Prostate gland (tissue), 2 donors: Measurements from ENCODE around the gene PKNOX2.

Experiments
- POLR2A ChIP-seq: fragments of 450-650 bp; IDR thresholded peaks from one replicate; pipeline ENCODE4 v1.6.1; 2016; ENCODE audit warnings: antibody characterized with exemption, mild to moderate bottlenecking
- POLR2AphosphoS5 ChIP-seq: sonication (generic); formaldehyde crosslinking; IDR thresholded peaks from one replicate; pipeline ENCODE4 v1.6.1; 2017; ENCODE audit warnings: antibody characterized with exemption
- TF ChIP-seq, protein P1 (sequence below), 4 experiments: fragments of 200-600 bp in 2 of 4; fragments of 450-650 bp in 2 of 4; sonication (generic) in 2 of 4; IDR thresholded peaks; 1 replicate in 3 of 4; 2 replicates in 1 of 4; pipeline ENCODE4 v1.5.1; 2016 to 2019; ENCODE audit warnings: antibody characterized with exemption in 4 of 4, mild to moderate bottlenecking in 2 of 4, moderate library complexity in 2 of 4

DNA sequence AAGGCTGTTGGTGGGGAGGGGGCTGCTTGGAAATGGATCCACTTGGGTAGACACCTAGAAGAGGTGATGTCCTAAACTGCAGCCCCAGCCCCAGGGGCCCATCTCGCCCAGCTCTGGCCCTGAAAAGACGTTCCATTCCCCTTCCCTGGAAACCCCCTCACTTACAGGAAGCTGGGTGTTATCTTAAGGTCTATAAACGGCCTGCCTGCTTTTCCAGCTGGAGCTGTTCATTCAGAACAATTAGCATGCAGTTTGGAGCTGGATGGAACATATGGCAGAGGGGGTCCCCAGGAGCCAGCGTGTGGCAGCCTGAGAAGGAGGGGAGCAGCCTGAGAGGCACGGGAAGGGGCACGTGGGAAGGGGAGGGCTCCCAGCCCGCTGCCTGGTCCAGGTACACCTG, 139.6 kb downstream of the PKNOX2 start:
- TF ChIP-seq, protein P1, sequence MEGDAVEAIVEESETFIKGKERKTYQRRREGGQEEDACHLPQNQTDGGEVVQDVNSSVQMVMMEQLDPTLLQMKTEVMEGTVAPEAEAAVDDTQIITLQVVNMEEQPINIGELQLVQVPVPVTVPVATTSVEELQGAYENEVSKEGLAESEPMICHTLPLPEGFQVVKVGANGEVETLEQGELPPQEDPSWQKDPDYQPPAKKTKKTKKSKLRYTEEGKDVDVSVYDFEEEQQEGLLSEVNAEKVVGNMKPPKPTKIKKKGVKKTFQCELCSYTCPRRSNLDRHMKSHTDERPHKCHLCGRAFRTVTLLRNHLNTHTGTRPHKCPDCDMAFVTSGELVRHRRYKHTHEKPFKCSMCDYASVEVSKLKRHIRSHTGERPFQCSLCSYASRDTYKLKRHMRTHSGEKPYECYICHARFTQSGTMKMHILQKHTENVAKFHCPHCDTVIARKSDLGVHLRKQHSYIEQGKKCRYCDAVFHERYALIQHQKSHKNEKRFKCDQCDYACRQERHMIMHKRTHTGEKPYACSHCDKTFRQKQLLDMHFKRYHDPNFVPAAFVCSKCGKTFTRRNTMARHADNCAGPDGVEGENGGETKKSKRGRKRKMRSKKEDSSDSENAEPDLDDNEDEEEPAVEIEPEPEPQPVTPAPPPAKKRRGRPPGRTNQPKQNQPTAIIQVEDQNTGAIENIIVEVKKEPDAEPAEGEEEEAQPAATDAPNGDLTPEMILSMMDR (IDR thresholded peaks at IDR 0.05): no peak
- TF ChIP-seq POLR2A (no peak), POLR2AphosphoS5 (no peak)
